EH (cell line): Measurements from ENCODE around the gene MED14.
A peak's percentile ranks its signal among the peaks of the same experiment; 100 is the strongest.

Experiments used
- DNase-seq: peaks from one replicate; pipeline ENCODE4 v3.0.0-alpha.2; 2015; ENCODE audit warnings: low read depth

The MED14 gene

DNA sequence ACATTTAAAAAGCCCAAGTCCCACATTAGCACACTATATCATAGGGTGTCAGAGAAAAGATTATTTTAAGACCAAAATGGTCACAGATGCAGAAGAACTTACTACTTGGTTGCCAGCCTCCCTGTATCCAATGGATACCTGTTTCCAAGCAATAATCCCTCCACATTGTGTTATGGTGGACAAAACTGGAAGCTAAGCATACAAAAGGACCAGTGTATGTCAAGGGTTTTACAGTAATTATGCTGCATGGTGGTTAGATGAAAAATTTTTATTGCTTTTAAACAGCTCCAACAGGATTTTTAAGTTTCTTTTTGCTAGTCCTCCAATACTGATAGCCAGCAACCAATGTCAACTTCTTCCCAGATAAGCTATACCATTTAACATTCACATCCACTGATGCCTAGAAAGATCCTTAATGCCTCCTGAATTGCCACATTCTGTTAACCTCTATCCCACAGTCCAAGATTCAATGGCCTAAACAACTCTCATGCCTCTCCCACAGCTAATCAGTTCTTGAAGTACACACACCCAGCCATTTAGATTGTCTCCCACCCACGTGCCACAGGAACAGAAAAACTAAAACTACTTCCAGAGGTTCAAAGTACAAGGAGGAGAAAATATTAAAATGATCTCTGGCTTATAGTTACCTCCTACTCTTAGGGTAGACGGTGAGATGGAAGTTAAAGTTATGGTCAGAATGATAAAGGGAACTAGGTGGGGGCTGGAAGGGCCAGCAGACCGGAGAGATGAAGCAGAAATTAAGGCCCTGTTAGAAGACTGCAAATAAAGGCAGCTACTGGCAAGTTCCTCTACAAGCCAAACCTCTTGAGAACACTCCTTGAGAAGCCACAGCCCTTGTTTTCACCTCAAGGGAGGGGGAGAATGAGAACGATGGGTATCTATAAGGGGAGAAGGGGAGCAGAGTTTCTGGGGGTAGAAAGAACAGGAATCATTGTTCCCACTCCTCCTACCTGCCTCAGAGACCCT, 5.5 kb downstream of the MED14 start:
- DNase-seq, result no peak

DNA sequence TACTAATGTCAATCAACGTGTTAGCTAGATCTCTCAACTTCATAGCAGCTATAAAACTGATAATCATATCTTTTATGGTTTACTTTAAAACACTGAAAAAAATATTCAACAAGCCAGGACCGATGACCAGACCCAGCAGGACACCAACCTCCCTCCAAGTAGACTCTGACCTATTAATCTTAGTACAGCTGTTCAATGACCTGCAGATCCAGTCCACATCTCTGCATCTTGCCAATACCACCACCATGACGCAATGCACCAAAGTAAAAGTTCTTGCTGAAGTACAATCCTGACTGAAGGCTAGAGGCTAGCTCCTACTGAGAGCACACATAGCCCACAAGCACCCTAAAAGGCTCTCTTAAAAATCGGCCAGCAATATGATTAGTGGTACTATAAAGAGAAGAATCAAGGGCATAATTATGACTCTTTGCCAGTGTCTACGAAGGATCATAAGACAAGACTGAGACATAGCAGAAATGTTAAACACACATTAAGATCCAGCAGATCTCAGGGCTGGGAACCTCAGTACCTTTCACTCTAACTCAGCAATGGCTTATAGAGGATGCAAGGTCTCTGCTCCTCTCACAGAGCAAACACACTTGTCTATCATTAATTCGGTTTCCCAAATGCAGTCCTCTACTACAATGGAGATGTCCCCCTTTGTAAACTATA, 7.6 kb downstream of the MED14 start:
- DNase-seq, result no peak

DNA sequence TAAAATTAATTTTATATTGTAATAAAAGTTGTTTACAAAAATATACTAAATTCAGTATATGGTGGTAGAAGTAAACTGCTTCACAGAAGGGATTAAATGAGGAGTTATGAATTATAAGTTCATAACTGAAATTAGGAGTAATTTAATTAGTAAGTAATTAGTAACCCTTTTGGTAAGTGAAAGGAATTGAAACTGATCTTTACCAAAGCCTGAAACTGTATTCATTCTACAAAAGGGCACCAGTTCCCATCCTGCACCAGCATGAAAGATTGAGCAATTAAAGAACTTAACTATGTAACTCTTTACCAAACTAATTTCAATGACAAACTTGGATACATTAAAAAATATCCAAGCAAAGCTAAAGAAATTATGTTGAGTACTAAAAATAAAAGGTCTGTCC, 8.2 kb downstream of the MED14 start:
- no peak for DNase-seq

DNA sequence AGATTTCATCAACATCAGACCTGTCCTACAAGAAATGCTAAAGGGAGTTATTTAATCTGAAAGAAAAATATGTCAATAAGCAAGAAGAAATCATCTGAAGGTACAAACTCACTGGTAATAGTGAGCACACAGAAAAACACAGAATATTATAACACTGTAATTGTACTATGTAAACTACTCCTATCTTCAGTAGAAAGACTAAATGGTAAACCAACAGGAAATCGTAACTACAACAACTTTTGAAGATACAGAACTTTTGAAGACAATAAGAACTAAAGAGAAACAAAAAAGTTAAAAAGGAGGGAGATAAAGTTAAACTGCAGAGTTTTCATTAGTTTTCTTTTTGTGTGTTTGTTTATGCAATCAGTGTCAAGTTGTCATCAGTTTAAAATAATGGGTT, 12.4 kb downstream of the MED14 start:
- DNase-seq, result no peak

DNA sequence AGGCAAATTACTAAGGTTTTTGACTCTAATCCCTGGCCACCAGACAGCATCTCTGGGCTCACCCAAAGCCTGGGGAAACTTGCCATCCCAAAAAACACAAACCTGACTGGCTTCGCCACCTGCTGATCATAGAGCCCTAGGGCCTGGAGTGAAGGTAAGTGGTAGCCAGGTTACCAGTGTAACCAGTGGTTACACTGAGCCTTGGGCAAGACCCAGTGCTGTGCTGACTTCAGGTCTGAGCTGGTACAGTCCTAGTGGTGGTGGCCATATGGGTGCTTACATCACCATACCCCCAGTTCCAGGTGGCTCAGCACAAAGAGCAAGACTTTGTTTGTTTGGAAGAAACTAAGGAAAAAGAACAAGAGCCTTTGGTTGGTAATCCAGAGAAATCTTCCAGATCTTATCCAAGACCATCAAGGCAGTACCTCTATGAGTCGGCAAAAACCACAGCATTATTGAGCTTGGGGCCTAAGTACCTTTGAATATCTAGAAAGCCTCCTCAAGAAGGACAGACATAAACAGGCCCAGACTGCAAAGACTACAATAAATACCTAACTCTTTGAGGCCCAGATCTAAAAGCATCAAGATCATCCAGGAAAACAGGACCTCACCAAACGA, 13.7 kb downstream of the MED14 start:
- DNase-seq, result no peak

DNA sequence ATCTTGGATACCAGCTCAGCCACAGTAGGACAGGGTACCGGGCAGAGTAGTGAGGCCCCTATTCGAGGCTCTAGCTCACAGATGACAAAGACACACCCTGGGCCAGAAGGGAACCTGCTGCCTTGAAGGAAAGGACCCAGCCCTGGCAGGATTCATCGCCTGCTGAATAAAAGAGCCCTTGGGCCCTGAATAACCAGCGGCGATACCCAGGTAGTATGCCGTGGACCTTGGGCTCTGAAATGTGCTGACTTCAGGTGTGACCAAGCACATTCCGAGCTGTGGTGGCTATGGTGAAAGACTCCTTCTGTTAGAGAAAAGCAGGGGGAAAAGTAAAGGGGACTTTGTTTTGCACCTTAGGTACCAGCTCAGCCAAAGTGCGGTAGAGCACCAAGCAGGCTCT, 14.6 kb downstream of the MED14 start:
- no peak for DNase-seq

DNA sequence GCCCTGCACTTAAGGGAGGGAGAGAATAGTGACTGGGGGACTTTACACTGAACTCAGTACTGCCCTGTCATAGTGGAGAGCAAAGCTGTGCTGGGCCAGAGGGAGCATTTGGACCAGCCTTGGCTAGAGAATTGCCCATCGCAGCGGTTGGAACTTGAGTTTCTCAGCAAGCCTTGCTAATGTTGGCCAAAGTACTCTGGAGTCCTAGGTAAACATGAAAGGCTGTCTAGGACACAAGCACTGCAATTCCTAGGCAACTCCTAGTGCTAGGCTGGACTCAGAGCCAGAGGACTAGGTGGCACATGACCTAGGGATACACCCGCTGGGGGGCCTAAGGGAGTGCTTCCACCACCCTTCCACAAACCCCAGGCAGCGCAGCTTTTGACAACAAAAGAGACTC, 15.0 kb downstream of the MED14 start:
- no peak for DNase-seq

DNA sequence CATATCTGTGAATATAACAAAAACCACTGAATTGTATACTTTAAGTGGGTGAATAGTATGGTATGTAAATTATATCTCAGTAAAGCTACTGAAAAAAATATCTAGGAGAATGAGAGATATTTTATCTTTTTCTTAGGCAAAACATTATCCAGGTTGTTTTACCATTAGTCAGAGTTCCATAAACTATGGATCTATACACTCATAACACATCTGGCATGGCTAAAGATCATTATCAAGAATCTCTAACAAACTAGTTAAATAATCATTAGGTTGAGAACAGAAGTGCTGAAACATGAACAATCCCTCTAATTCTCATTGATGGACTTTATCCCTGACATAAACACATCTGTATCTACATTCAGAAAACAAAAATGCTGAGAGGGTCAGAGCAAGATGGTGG, 15.6 kb downstream of the MED14 start:
- peak; percentile 18 for DNase-seq

DNA sequence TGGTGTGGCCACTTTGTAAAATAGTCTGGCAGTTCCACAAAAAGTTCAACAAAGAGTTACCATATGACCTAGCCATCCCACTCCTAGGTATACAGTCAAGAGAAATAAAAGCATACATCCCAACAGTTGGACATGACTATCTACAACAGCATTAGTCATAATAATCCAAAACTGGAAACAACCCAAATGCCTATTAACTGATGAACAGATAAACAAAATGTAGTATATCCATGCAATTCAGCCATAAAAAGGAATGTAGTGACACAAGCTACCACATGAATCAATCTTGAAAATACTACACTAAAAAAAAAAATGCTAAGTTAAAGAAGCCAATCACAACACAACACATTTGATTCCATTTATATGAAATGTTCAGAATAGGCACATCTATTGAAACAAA, 16.1 kb downstream of the MED14 start:
- DNase-seq, result peak; percentile 74

DNA sequence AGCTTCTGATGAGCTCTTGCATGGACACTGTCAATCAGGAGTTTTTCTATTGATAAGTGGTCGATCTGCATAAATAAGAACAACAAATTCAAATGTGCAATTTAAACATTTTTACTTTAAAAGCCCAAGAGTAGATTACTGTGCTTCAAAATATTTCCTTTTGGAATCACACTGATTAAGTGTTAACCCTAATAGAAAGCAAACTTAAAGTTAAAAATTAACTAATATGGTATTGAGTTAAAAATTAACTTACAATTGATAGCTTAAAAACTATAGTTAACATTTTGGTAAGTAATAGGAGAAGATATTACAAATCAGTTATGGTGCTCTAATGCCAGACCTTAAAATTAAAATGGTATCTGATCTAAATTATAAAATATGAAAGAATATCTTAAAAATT, 25.9 kb downstream of the MED14 start:
- DNase-seq, result no peak

DNA sequence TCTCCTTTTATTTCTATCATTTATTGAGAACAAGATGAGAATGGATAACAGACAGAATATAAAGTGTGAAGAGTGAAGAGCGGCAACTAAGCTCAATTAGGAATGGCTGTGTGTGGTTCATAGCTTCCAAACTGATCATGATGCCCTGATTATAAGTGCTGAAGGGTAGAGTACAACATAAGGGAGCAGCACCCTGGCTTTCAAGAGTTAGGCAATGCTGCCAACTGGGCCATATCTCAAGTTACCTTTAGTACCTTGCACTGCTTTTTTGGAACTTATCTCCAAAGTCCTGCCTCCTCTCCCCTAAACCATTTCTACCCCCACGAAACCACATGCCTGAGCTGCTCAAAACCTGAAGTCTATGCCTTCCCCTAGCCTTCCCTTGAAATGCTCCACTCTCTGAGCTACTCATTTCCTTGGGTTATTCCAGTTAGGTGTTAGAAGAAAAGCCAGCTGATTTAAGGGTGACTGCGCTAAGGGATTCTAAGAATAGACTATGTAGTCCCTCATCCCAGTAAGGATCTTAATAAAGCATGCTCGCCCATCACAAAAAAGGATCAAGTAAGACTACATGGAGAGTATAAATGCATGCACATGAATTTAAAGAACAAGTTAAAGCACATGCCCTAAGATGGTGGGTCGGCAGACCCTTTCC, 29.6 kb downstream of the MED14 start:
- no peak for DNase-seq

DNA sequence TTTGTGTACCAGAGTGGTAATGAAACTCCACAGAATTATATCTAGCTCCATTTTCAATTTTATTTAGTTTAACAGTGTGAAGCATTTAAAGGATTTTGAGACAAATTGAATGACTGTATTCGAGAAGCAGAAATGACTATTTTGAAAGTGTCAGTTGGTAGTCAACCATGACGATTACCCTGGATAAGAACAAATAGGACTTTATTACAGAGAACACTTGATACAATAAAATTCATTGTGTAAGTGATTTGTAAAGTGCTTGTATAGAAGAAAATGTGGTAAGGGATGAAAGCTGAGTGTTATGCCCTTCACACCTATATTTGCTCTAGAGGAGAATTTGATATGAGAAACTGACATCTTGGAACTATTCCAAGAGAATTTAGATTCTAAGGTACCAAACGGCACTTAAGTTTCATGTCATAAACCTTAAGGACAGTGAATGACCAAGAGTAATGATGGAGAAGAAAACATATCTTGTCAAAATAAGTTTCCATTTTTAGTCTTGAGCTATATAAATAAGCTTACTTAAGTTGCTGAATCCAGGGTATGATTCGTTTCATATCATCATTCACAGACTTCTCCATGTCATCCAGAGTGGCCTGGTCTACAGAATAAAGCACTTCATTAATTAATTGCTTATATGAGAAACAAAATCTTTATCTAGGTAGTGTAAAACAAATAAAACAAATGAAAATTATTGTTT, 34.6 kb downstream of the MED14 start:
- DNase-seq, result no peak

DNA sequence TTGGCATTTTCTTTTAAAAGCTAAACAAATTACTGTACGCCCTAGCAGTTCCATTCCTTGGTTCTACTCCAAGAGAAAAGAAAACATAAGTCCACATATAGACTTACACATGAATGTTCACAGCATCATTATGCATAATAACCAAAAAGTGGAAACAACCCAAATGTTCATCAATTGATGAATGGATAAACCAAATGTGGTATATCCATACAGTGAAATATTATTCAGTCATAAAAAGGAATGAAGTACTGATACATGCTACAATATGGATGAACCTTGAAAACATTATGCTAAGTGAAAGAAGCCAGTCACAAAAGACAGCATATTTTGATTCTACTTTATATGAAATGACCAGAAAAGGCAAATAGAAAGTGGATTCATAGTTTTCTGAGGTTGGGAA, 36.5 kb downstream of the MED14 start:
- DNase-seq, result no peak

DNA sequence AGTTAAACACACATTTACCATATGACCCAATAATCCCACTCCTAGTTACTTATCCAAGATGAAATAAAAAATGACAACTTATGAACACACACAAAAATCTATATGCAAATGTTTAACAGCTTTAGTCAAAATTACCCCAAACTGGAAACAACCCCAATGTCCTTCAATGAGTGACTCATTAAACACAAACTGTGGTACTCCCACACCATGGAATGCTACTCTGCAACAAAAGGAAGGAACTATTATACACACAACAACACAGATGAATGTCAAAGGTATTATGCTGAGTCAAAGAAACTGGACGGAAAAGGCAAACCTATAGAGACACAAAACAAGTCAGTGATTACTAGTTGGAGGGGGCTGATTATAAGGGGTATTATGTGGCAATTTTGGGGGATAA, 40.5 kb downstream of the MED14 start:
- DNase-seq, result no peak

DNA sequence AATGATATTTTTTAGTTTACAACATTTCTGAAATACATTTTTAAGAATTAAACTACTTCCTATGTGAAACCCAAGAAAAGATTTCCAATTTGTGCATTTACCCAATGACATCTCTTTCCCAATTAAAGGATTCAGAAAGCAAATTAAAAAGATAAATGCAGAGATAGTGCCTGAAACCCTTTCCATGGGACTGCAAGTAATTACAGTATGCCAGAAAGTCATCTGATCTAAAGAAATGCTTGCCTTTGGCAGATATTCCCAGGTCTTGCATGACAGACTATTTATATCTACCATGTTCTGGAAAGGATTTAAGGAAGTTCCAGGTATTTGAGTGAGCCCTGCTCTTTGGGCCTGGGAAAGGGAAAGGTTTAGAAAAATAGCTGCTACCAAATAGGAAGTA, 46.4 kb downstream of the MED14 start:
- DNase-seq, result no peak

DNA sequence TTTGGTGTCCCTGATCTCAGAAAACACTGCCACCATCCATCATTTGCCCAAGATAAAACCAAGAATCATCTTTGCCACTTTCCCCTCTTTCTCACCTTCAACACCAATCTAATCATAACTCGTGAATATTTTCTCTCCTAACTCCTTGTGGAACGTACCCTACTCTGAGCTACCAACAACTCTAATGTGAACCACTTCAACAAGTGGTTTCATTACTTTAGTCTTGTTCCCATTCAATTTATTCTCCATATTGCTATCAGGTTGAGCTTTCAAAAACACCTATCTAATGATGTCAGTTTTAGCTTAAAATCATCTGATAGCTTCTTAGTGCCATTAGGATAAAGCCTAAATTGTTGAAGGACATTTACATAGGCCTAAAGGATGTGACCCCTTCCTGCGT, 48.2 kb downstream of the MED14 start:
- DNase-seq, result no peak

DNA sequence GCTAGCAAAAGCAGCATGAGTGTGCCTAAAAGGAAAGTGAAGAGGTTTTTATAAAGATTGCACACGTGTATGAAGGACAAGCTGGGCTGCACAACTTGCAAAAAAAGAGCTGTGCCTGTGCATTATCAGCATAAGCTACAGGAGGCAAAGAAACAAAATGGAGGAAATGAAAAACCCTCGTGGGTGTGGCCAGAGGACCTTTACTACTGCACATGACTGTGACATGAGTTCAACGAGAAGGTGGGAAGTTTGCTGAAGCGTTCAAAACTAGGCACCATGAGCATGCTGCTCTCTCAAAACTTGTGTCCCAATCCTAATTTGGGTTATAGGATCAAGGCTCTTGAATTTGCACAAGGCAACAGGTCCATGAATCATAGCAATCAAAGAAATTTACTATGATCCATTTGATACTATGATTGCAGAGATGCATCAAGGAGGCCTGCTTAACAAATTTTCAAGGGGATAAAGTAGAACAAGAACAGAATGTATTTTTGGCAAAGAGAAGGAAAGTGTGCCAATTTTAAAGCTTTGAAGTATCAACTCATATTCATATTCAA, 49.9 kb downstream of the MED14 start:
- no peak for DNase-seq

DNA sequence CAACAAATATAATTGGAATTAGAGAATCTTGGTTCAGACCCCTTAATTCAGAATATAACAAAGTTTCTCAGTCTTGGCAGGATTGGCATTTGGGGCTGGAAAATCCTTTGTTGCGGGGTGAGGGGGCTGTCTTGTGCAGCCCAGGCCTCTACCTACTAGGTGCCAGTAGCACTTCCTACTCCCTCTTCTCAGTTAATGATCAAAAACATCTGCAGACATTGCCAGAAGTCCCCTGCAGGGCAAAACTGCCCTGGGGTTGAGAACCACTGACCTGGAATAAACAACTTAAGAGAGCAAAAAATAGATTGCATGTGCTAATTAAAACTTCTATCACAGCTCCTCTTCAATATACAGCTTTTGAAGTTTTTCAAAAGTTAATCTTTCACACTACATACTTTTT, 51.2 kb downstream of the MED14 start:
- DNase-seq, result no peak

DNA sequence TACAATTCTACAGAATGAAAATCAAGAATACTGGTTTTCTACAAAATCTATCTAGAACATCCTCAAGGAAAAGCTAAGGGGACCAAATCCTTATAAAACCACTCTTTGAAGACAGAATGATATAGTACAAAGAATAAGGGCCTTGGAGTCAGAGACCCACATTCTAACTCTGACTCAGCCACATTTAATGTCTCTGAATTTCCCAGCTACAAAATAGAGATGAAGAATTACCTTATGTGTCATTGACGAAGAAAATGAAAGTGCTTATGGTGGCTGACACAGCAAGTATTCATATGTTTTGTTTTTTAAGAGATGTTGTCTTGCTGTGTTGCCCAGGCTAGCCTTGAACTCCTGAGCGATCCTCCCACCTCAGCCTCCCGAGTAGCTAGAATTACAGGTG, 52.1 kb downstream of the MED14 start:
- DNase-seq, result no peak

DNA sequence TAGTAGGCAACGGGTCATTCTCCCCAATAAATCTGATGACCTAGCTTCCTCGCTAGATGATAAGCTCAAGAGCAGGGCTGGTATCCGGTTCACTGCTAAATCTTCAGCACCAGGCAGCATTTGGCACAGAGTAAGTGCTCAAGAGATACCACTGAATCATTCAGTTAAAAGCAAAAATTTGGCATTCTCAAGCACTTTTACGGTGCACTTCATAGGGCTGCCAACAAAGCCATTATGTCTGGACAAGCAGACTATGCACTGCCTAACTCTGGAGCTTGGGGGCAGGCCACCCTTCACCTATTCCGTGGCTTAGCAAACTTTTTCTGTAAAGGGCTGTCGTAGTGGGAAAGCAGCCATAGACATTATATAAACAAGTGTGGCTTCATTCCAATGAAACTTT, 64.2 kb downstream of the MED14 start:
- no peak for DNase-seq

DNA sequence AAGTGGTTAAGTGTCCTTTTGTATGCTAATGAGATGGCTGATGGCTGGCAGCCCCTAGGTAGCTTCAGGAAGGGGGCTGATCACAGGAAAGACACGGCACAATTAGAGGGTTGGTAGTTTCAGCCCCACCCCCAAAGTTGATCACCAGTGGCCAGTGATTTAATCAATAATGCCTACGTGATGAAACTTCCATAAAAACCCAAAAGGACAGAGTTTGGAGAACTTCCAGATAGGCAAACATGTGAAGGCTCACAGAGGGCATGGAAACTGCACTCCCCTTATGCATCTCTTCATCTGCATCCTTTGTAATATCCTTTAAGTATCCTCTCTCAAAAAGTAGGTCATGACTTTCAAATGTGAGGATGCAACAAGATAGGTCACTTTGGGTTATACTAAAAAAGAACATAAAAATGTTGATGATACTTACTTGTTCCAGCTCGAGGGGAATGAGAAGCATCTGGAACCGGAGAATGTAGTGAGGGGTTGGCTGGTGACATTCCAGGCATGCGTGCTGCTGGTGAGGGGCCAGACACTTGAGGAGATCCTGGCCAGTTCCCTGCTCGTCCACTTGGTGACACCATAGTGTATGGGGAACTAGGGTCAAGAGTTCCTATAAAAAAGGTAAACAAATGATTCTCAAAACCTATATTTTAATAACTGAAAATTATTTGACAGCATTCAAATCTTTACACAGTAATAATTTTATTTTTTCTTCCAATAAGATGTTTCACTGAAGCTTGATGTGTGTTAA, 71.3 kb downstream of the MED14 start:
- peak; percentile 64 for DNase-seq
